HG03097 (cell line): ENCODE results near the gene DCDC2C.
"Not testable (repeated sequence)": the region's sequence is repeated elsewhere in the genome, so short reads cannot be mapped to it uniquely, and the experiment has no call there.

Experiments used
- ATAC-seq: cut with Tn5 transposase; IDR thresholded peaks from one replicate; pipeline ENCODE4 v1.9.1; 2021; ENCODE audit not compliant: unreplicated experiment, low FRiP score

DCDC2C gene

GRCh38 chr2:3703236-3703756 lies at the start of gene DCDC2C:
Gene DCDC2C (plus strand): TSS chr2:3703575. CDS start chr2:3703752, 177 bp downstream.
- no peak for ATAC-seq

GRCh38 chr2:3654011-3654410 lies 49.4 kb upstream of the DCDC2C start:
- no peak for ATAC-seq

GRCh38 chr2:3654531-3655225 lies 48.7 kb upstream of the DCDC2C start:
- ATAC-seq, result no peak

GRCh38 chr2:3655871-3656761 lies 47.3 kb upstream of the DCDC2C start:
- ATAC-seq, result no peak

- ATAC-seq, result no peak
Observed at GRCh38 chr2:3656762-3657721, 46.3 kb upstream of the DCDC2C start.

GRCh38 chr2:3657881-3658280 lies 45.5 kb upstream of the DCDC2C start, which contains the start of gene ALLC:
Gene ALLC (plus strand): TSS chr2:3658200. CDS start chr2:3671158, 12,958 bp downstream.
- no peak for ATAC-seq

- no peak for ATAC-seq
Observed at GRCh38 chr2:3659447-3660432, 43.6 kb upstream of the DCDC2C start.

- not testable (repeated sequence) for ATAC-seq
Observed at GRCh38 chr2:3660640-3661039, 42.7 kb upstream of the DCDC2C start.

GRCh38 chr2:3661149-3661660 lies 42.2 kb upstream of the DCDC2C start:
- no peak for ATAC-seq

GRCh38 chr2:3662239-3662638 lies 41.1 kb upstream of the DCDC2C start:
- ATAC-seq, result no peak

GRCh38 chr2:3664118-3664517 lies 39.3 kb upstream of the DCDC2C start:
- ATAC-seq, result no peak

GRCh38 chr2:3664925-3665324 lies 38.5 kb upstream of the DCDC2C start:
- no peak for ATAC-seq

- no peak for ATAC-seq
Observed at GRCh38 chr2:3665886-3666612, 37.3 kb upstream of the DCDC2C start.

GRCh38 chr2:3666613-3666975 lies 36.8 kb upstream of the DCDC2C start:
- no peak for ATAC-seq

GRCh38 chr2:3667151-3667631 lies 36.2 kb upstream of the DCDC2C start:
- ATAC-seq, result no peak

- ATAC-seq, result no peak
Observed at GRCh38 chr2:3669656-3670055, 33.7 kb upstream of the DCDC2C start.

- ATAC-seq, result no peak
Observed at GRCh38 chr2:3670376-3670775, 33.0 kb upstream of the DCDC2C start.

- ATAC-seq, result no peak
Observed at GRCh38 chr2:3670941-3671340, 32.4 kb upstream of the DCDC2C start.
